KMS-11 (cell line): ENCODE measurements around the gene RAB3GAP2.

Experiments
- H2AFZ ChIP-seq: fragments of 200-600 bp; sonication (generic); 2 replicates; pipeline ENCODE4 v1.6.1; 2016; ENCODE audit warnings: antibody characterized with exemption, mixed run types, low read depth
- H3K27ac ChIP-seq: fragments of 200-600 bp; sonication (generic); 2 replicates; pipeline ENCODE4 v1.6.1; 2016; ENCODE audit warnings: mild to moderate bottlenecking, mixed run types
- H3K27me3 ChIP-seq: fragments of 200-600 bp; sonication (generic); 2 replicates; pipeline ENCODE4 v1.6.1; 2017; ENCODE audit warnings: mild to moderate bottlenecking, low read depth, mixed run types, moderate library complexity; ENCODE audit not compliant: insufficient read depth
- H3K36me3 ChIP-seq: fragments of 200-600 bp; sonication (generic); 2 replicates; pipeline ENCODE4 v1.6.1; 2017; ENCODE audit warnings: mild to moderate bottlenecking, mixed run types; ENCODE audit not compliant: insufficient read depth
- H3K4me1 ChIP-seq: fragments of 200-600 bp; sonication (generic); 2 replicates; pipeline ENCODE4 v1.6.1; 2016; ENCODE audit warnings: mild to moderate bottlenecking, low read depth, mixed run types; ENCODE audit not compliant: poor library complexity, severe bottlenecking
- H3K4me2 ChIP-seq: fragments of 200-600 bp; sonication (generic); 2 replicates; pipeline ENCODE4 v1.7.0; 2016; ENCODE audit warnings: mild to moderate bottlenecking, mixed run types
- H3K4me3 ChIP-seq: fragments of 200-600 bp; sonication (generic); IDR thresholded peaks from 2 replicates; pipeline ENCODE4 v1.6.1; 2017; ENCODE audit warnings: low read depth, low read length, mixed read lengths; ENCODE audit not compliant: insufficient read depth
- H3K79me2 ChIP-seq: fragments of 200-600 bp; sonication (generic); 2 replicates; pipeline ENCODE4 v1.6.1; 2016; ENCODE audit warnings: low read depth, mixed run types; ENCODE audit not compliant: insufficient read depth
- H3K9ac ChIP-seq: fragments of 200-600 bp; sonication (generic); 2 replicates; pipeline ENCODE4 v1.6.1; 2016; ENCODE audit warnings: mild to moderate bottlenecking, mixed run types
- H4K20me1 ChIP-seq: fragments of 200-600 bp; sonication (generic); 2 replicates; pipeline ENCODE4 v1.6.1; 2016; ENCODE audit warnings: mild to moderate bottlenecking, mixed run types; ENCODE audit not compliant: insufficient read depth
- CTCF ChIP-seq: fragments of 200-600 bp; sonication (generic); conservative IDR thresholded peaks from 2 replicates; pipeline ENCODE4 v1.6.1; 2017; ENCODE audit warnings: low read depth, mild to moderate bottlenecking, antibody characterized with exemption, low read length, moderate library complexity, mixed read lengths

The RAB3GAP2 gene

DNA sequence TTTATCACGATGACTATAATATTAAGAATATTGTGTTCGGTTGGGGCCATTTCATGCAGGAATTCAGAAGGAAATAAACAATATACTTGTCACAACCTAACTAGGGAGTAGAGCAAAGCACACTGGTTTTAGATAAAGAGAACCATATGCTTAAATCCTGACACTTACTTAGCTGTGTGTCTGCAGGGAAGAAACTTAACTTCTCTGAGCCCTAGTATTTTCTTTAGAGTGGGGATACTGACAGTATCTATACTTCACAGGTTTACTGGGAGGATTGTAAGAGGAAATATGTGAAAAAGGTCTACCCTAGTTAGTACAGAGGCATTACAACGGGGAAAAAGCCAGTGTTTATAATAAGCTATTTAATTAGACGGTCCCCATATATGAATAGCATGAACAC, 105.4 kb downstream of the RAB3GAP2 start:
- Histone ChIP-seq H3K36me3 (peaks cover 17% of the 10 kb centered on the region), H2AFZ (no peak overlapping the region), H3K4me1 (no peaks in the 10 kb centered on the region), H3K27me3 (no peaks in the 10 kb centered on the region), H4K20me1 (no peaks in the 10 kb centered on the region), H3K4me2 (no peak overlapping the region), H3K9ac (no peak overlapping the region), H3K4me3 (no peak overlapping the region), H3K79me2 (no peaks in the 10 kb centered on the region), H3K27ac (no peak overlapping the region)
- no peak for TF ChIP-seq CTCF

- Histone ChIP-seq H3K4me1 (no peaks in the 10 kb centered on the region), H3K36me3 (peaks cover 6% of the 10 kb centered on the region; the same call in 1 of the 2 replicates), H3K27ac (no peak overlapping the region), H3K9ac (no peak overlapping the region), H3K27me3 (no peaks in the 10 kb centered on the region), H3K4me3 (no peak overlapping the region), H3K79me2 (no peaks in the 10 kb centered on the region), H4K20me1 (no peaks in the 10 kb centered on the region), H2AFZ (no peak overlapping the region), H3K4me2 (no peak overlapping the region)
- TF ChIP-seq CTCF = no peak
Measured at GRCh38 chr1:220164517-220164916, 107.7 kb downstream of the RAB3GAP2 start.

- Histone ChIP-seq H3K4me2 (no peak overlapping the region), H3K4me1 (no peaks in the 10 kb centered on the region), H3K36me3 (peaks cover 6% of the 10 kb centered on the region; the same call in 1 of the 2 replicates), H3K4me3 (no peak overlapping the region), H3K27ac (no peak overlapping the region), H4K20me1 (no peaks in the 10 kb centered on the region), H3K27me3 (no peaks in the 10 kb centered on the region), H2AFZ (no peak overlapping the region), H3K9ac (no peak overlapping the region), H3K79me2 (no peaks in the 10 kb centered on the region)
- TF ChIP-seq CTCF = no peak
Measured at GRCh38 chr1:220164116-220164515, 108.1 kb downstream of the RAB3GAP2 start.

DNA sequence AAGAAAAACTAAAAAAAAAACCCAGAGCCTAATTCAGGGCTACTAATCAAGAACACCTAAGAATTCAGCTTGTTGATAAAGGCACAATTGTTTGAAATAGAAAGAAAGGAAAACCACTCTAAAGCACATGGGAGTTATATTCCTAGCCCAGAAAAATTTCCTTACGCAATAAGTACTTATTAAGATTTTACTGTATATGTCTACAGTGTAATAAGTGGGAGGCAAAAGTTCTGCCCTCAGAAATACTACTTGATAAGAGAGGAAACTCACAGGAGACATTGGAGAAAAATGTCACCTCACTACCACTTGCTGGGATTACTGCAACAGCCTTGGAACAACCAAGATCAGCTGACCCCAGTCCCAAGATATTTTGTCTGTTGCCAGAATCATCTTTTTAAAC, 112.2 kb downstream of the RAB3GAP2 start:
- no peak overlapping the region for H2AFZ ChIP-seq
- H3K4me3 ChIP-seq = no peak overlapping the region
- no peak overlapping the region for H3K9ac ChIP-seq
- TF ChIP-seq CTCF = no peak
- no peak overlapping the region for H3K27ac ChIP-seq
- no peaks in the 10 kb centered on the region for H3K79me2 ChIP-seq
- no peak overlapping the region for H3K4me2 ChIP-seq
- H4K20me1 ChIP-seq = no peaks in the 10 kb centered on the region
- H3K36me3 ChIP-seq = no peaks in the 10 kb centered on the region; the same call in 1 of the 2 replicates
- H3K4me1 ChIP-seq = no peaks in the 10 kb centered on the region
- H3K27me3 ChIP-seq = no peaks in the 10 kb centered on the region
